HepG2 (cell line): ENCODE data around the gene TNNI3. TPM values are rescaled to one million over a fixed set of nuclear protein-coding genes. Genes with fewer than 3 reads are reported as not detected.

Source experiments
- BCL6 ChIP-seq: IDR thresholded peaks from 2 replicates; pipeline ENCODE4 v1.6.1; 2016; ENCODE audit warnings: missing genetic modification reagents, missing compliant biosample characterization
- CBX1 ChIP-seq: IDR thresholded peaks from one replicate; pipeline ENCODE4 v1.6.1; 2016; ENCODE audit warnings: antibody characterized with exemption, low read depth
- CCAR2 ChIP-seq: fragments of 200-400 bp; formaldehyde crosslinking; optimal IDR thresholded peaks from 2 replicates; pipeline ENCODE3; 2018; ENCODE audit warnings: low read depth, mild to moderate bottlenecking, low read length, moderate library complexity
- E2F2 ChIP-seq: sonication (generic); formaldehyde crosslinking; IDR thresholded peaks from 2 replicates; pipeline ENCODE4 v1.4.0; 2020; ENCODE audit warnings: missing genetic modification reagents, borderline replicate concordance
- ELF3 ChIP-seq: IDR thresholded peaks from 2 replicates; pipeline ENCODE4 v1.6.1; 2016; ENCODE audit warnings: missing genetic modification reagents, missing compliant biosample characterization
- HHEX ChIP-seq: IDR thresholded peaks from 2 replicates; pipeline ENCODE4 v1.6.1; 2016; ENCODE audit warnings: control low read depth
- IKZF5 ChIP-seq: IDR thresholded peaks from 2 replicates; pipeline ENCODE4 v1.6.1; 2018; ENCODE audit warnings: missing genetic modification reagents, mild to moderate bottlenecking, missing compliant biosample characterization
- KLF15 ChIP-seq: sonication (generic); formaldehyde crosslinking; IDR thresholded peaks from 2 replicates; pipeline ENCODE4 v1.8.1; 2023; ENCODE audit warnings: borderline replicate concordance, mild to moderate bottlenecking, inconsistent platforms, missing genetic modification reagents, mixed read lengths
- MNT ChIP-seq: fragments of 450-650 bp; IDR thresholded peaks from 2 replicates; pipeline ENCODE4 v1.6.1; 2016
- MTA1 ChIP-seq: sonication (generic); formaldehyde crosslinking; IDR thresholded peaks from 2 replicates; pipeline ENCODE4 v1.4.0; 2020; ENCODE audit warnings: missing genetic modification reagents, mild to moderate bottlenecking, borderline replicate concordance
- NAIF1 ChIP-seq: sonication (generic); formaldehyde crosslinking; IDR thresholded peaks from 2 replicates; pipeline ENCODE4 v1.5.0; 2020; ENCODE audit warnings: mild to moderate bottlenecking, missing genetic modification reagents, borderline replicate concordance
- NONO ChIP-seq, 2 experiments: fragments of 450-650 bp in 1 of 2; sonication (generic) in 1 of 2; formaldehyde crosslinking in 1 of 2; IDR thresholded peaks in 1 of 2; conservative IDR thresholded peaks in 1 of 2; 2 replicates each; pipeline versions ENCODE4 v1.6.1 to v1.8.0; 2017 to 2022; ENCODE audit warnings: mild to moderate bottlenecking in 1 of 2, missing genetic modification reagents in 1 of 2, moderate library complexity in 1 of 2
- POLR2AphosphoS2 ChIP-seq: IDR thresholded peaks from 2 replicates; pipeline ENCODE4 v1.6.1; 2011; ENCODE audit warnings: low read depth, low read length, improper control_type of control experiment
- RBM39 ChIP-seq: fragments of 200-400 bp; formaldehyde crosslinking; IDR thresholded peaks from one replicate; pipeline ENCODE4 v1.6.1; 2018; ENCODE audit warnings: antibody characterized with exemption, mild to moderate bottlenecking, low read depth, low read length; ENCODE audit not compliant: poor library complexity, severe bottlenecking
- REXO4 ChIP-seq: sonication (generic); formaldehyde crosslinking; IDR thresholded peaks from 2 replicates; pipeline ENCODE4 v1.8.0; 2022; ENCODE audit warnings: missing genetic modification reagents, mild to moderate bottlenecking, borderline replicate concordance
- SMARCE1 ChIP-seq: fragments of 450-650 bp; IDR thresholded peaks from 2 replicates; pipeline ENCODE4 v1.6.1; 2017; ENCODE audit warnings: borderline replicate concordance
- TRIM24 ChIP-seq: sonication (generic); formaldehyde crosslinking; IDR thresholded peaks from 2 replicates; pipeline ENCODE4 v1.8.0; 2022; ENCODE audit warnings: mild to moderate bottlenecking, missing genetic modification reagents
- ZBTB42 ChIP-seq: sonication (generic); formaldehyde crosslinking; IDR thresholded peaks from 2 replicates; pipeline ENCODE4 v1.5.0; 2020; ENCODE audit warnings: mild to moderate bottlenecking, missing genetic modification reagents
- ZBTB46 ChIP-seq: sonication (generic); formaldehyde crosslinking; IDR thresholded peaks from 2 replicates; pipeline ENCODE4 v1.4.0; 2020; ENCODE audit warnings: mild to moderate bottlenecking, missing genetic modification reagents, borderline replicate concordance
- ZBTB8A ChIP-seq: sonication (generic); formaldehyde crosslinking; IDR thresholded peaks from 2 replicates; pipeline ENCODE4 v1.4.0; 2020; ENCODE audit warnings: mild to moderate bottlenecking, low read depth, missing genetic modification reagents, borderline replicate concordance
- ZFP41 ChIP-seq: sonication (generic); formaldehyde crosslinking; IDR thresholded peaks from 2 replicates; pipeline ENCODE4 v1.4.0; 2020; ENCODE audit warnings: mild to moderate bottlenecking, missing genetic modification reagents, borderline replicate concordance
- ZNF598 ChIP-seq: sonication (generic); formaldehyde crosslinking; IDR thresholded peaks from 2 replicates; pipeline ENCODE4 v1.5.1; 2020; ENCODE audit warnings: mild to moderate bottlenecking, missing genetic modification reagents, borderline replicate concordance
- ZNF605 ChIP-seq: sonication (generic); formaldehyde crosslinking; IDR thresholded peaks from 2 replicates; pipeline ENCODE4 v1.8.0; 2022; ENCODE audit warnings: mild to moderate bottlenecking, missing genetic modification reagents
- ZNF709 ChIP-seq: sonication (generic); formaldehyde crosslinking; IDR thresholded peaks from 2 replicates; pipeline ENCODE4 v1.5.0; 2020; ENCODE audit warnings: mild to moderate bottlenecking, missing genetic modification reagents
- ZNF891 ChIP-seq: sonication (generic); formaldehyde crosslinking; IDR thresholded peaks from 2 replicates; pipeline ENCODE4 v1.5.0; 2020; ENCODE audit warnings: mild to moderate bottlenecking, missing genetic modification reagents
- polyA plus RNA-seq, 8 experiments: library from polyadenylated mRNA; depleted of rRNA in 3 of 8; stranded (reverse) in 7 of 8; unstranded in 1 of 8; fragments of >200 nt; fragmentation: Illumina TruSeq in 4 of 8; extraction: Trizol in 4 of 8; gene quantifications; 2 replicates each; pipeline versions ENCODE4 v1.2.1 to v1.2.3, GENCODE V29; 2011 to 2016; ENCODE audit warnings: low read depth in 4 of 8, missing spikeins in 1 of 8, mixed read lengths in 1 of 8; ENCODE audit not compliant: insufficient read depth in 1 of 8
- total RNA-seq, 5 experiments: library from RNA; depleted of rRNA; stranded (reverse); fragments of >200 nt; fragmentation: Illumina TruSeq; extraction: Trizol; gene quantifications; 2 replicates each; pipeline ENCODE4 v1.2.3, GENCODE V29; 2016; ENCODE audit warnings: low read depth in 1 of 5

Gene TNNI3
- total and polyA plus RNA-seq, 2 of the 13 experiments (the other 11 are each of a cell fraction or from before 2014, with no cell fraction given), result 3.5 to 3.7 TPM

- no peak for TF ChIP-seq MTA1 (CRISPR knock-in tag)
- TF ChIP-seq ZNF605, result no peak
- 0 out of 2 replicates have a peak, but pooled peaks have one; percentile 3 for TF ChIP-seq MNT
- no peak for TF ChIP-seq NAIF1 (CRISPR knock-in tag)
- TF ChIP-seq ZNF709, result no peak
- TF ChIP-seq ZNF598, result no peak
- no peak for TF ChIP-seq ZBTB8A
- no peak for TF ChIP-seq SMARCE1
- TF ChIP-seq REXO4 (CRISPR knock-in tag), result no peak
- TF ChIP-seq CBX1, result no peak
- TF ChIP-seq ZNF891 (CRISPR knock-in tag), result no peak
- no peak for TF ChIP-seq TRIM24 (CRISPR knock-in tag)
- TF ChIP-seq ZFP41 (CRISPR knock-in tag), result no peak
- TF ChIP-seq ZBTB46, result no peak
- no peak for TF ChIP-seq CCAR2
- peak; percentile 48 for TF ChIP-seq RBM39
- TF ChIP-seq KLF15 (CRISPR knock-in tag), result no peak
- TF ChIP-seq POLR2AphosphoS2, result no peak
- TF ChIP-seq ZBTB42 (CRISPR knock-in tag), result no peak
- TF ChIP-seq HHEX (CRISPR knock-in tag), result no peak
- no peak for TF ChIP-seq E2F2
- peak; percentile 31; the same call in 1 of the 2 replicates for TF ChIP-seq IKZF5 (CRISPR knock-in tag)
- no peak for TF ChIP-seq NONO (IDR thresholded peaks at IDR 0.05)
- TF ChIP-seq NONO (CRISPR knock-in tag; conservative IDR thresholded peaks at IDR 0.05), result no peak
- TF ChIP-seq BCL6 (CRISPR knock-in tag), result no peak
- TF ChIP-seq ELF3 (CRISPR knock-in tag), result peak; percentile 32; the same call in 1 of the 2 replicates
Observed at GRCh38 chr19:55160128-55160985, 2.8 kb upstream of the TNNI3 start (continued).
